ENCODE data around the gene OR10A2. TPM values are rescaled to one million over a fixed set of nuclear protein-coding genes. Genes with fewer than 3 reads are reported as not detected.

OR10A2 gene
- total RNA-seq, 4 donors from 2014 or later: not detected

GRCh38 chr11:6855971-6856541 lies 6.8 kb upstream of the OR10A2 start:
- Histone ChIP-seq H3K4me3 (replicated peaks in 1 of 3) (no peak overlapping the region), H3K27me3 (no peaks in the 10 kb centered on the region), H3K9me3 (no peaks in the 10 kb centered on the region), H3K27ac (no peak overlapping the region), H3K36me3 (no peaks in the 10 kb centered on the region), H3K4me1 (no peaks in the 10 kb centered on the region)
- no peak for DNase-seq
- TF ChIP-seq POLR2A (IDR thresholded peaks at IDR 0.05): no peak
- intact Hi-C loops (cut with DNase I): no loop called here
- WGBS, 2 donors: 18 to 38% methylated on average over 1 of the region's 1 CpG

GRCh38 chr11:6856871-6857270 lies 6.0 kb upstream of the OR10A2 start:
- no peak for TF ChIP-seq POLR2A (IDR thresholded peaks at IDR 0.05)
- no peak for TF ChIP-seq CTCF (IDR thresholded peaks at IDR 0.05)
- Histone ChIP-seq H3K4me3 (replicated peaks in 1 of 3) (no peak overlapping the region), H3K27me3 (no peaks in the 10 kb centered on the region), H3K27ac (no peak overlapping the region), H3K9me3 (no peaks in the 10 kb centered on the region), H3K4me1 (no peaks in the 10 kb centered on the region), H3K36me3 (no peaks in the 10 kb centered on the region)
- no peak for DNase-seq
- intact Hi-C loops (cut with DNase I): no loop called here
- 65 to 81% methylated on average over 3 of the region's 3 CpGs for WGBS, 2 donors

- WGBS, 2 donors: 90% methylated on average over 1 of the region's 1 CpG
- TF ChIP-seq POLR2A (IDR thresholded peaks at IDR 0.05): no peak
- TF ChIP-seq CTCF (IDR thresholded peaks at IDR 0.05): no peak
- DNase-seq: no peak
- Histone ChIP-seq H3K27me3 (no peaks in the 10 kb centered on the region), H3K4me3 (replicated peaks in 1 of 3) (no peak overlapping the region), H3K4me1 (no peaks in the 10 kb centered on the region), H3K27ac (no peak overlapping the region), H3K36me3 (no peaks in the 10 kb centered on the region), H3K9me3 (no peaks in the 10 kb centered on the region)
- intact Hi-C loops (cut with DNase I): no loop called here
These were observed 1.6 kb downstream of the OR10A2 start for GRCh38 chr11:6864438-6864837.

- 87 to 89% methylated on average over 1 of the region's 1 CpG for WGBS, 2 donors
- TF ChIP-seq POLR2A (IDR thresholded peaks at IDR 0.05): no peak
- TF ChIP-seq CTCF (IDR thresholded peaks at IDR 0.05): no peak
These were observed 8.4 kb downstream of the OR10A2 start for GRCh38 chr11:6871278-6871677.

GRCh38 chr11:6875761-6876160 lies 12.9 kb downstream of the OR10A2 start:
- Histone ChIP-seq H3K27ac (no peak overlapping the region), H3K4me3 (replicated peaks in 1 of 3) (no peak overlapping the region), H3K36me3 (no peaks in the 10 kb centered on the region), H3K4me1 (no peaks in the 10 kb centered on the region), H3K27me3 (no peaks in the 10 kb centered on the region), H3K9me3 (no peaks in the 10 kb centered on the region)
- intact Hi-C loops (cut with DNase I): no loop called here
- TF ChIP-seq CTCF (IDR thresholded peaks at IDR 0.05) (no peak), POLR2A (IDR thresholded peaks at IDR 0.05) (no peak)
- no peak for DNase-seq
- 90 to 91% methylated on average over 2 of the region's 2 CpGs for WGBS, 2 donors

More at GRCh38 chr11:6871278-6871677, 8.4 kb downstream of the OR10A2 start:
- Histone ChIP-seq H3K4me1 (no peaks in the 10 kb centered on the region), H3K36me3 (no peaks in the 10 kb centered on the region), H3K4me3 (replicated peaks in 1 of 3) (no peak overlapping the region), H3K9me3 (no peaks in the 10 kb centered on the region), H3K27me3 (no peaks in the 10 kb centered on the region), H3K27ac (no peak overlapping the region)
- intact Hi-C loops (cut with DNase I): no loop called here
- DNase-seq: no peak

Measured in thyroid gland (tissue), 4 donors.